BE2C (cell line): ENCODE data around the gene F7.

Source experiments
- DNase-seq: peaks from one replicate; pipeline ENCODE4 v3.0.0-alpha.2; 2020
- H3K27me3 ChIP-seq: fragments of 250-450 bp; sonication (Bioruptor Pico); 2 replicates; pipeline ENCODE4 v1.5.1; 2020; ENCODE audit warnings: mild to moderate bottlenecking
- H3K36me3 ChIP-seq: fragments of 250-450 bp; sonication (Bioruptor Pico); 2 replicates; pipeline ENCODE4 v1.5.1; 2020; ENCODE audit warnings: mild to moderate bottlenecking
- H3K4me1 ChIP-seq: fragments of 250-450 bp; sonication (Bioruptor Pico); 2 replicates; pipeline ENCODE4 v1.5.1; 2020
- H3K4me3 ChIP-seq: 2 replicates; pipeline ENCODE4 v1.5.1; 2011; ENCODE audit warnings: low read depth, low read length
- H3K9me3 ChIP-seq: fragments of 250-450 bp; sonication (Bioruptor Pico); 2 replicates; pipeline ENCODE4 v1.5.1; 2020
- TF ChIP-seq, protein P1 (sequence below): IDR thresholded peaks from 2 replicates; pipeline ENCODE4 v1.5.1; 2012; ENCODE audit warnings: mild to moderate bottlenecking, low read depth, low read length

The F7 gene

GRCh38 chr13:113138792-113139551 lies 33.4 kb downstream of the F7 start:
- DNase-seq = no peak
- TF ChIP-seq, protein P1, sequence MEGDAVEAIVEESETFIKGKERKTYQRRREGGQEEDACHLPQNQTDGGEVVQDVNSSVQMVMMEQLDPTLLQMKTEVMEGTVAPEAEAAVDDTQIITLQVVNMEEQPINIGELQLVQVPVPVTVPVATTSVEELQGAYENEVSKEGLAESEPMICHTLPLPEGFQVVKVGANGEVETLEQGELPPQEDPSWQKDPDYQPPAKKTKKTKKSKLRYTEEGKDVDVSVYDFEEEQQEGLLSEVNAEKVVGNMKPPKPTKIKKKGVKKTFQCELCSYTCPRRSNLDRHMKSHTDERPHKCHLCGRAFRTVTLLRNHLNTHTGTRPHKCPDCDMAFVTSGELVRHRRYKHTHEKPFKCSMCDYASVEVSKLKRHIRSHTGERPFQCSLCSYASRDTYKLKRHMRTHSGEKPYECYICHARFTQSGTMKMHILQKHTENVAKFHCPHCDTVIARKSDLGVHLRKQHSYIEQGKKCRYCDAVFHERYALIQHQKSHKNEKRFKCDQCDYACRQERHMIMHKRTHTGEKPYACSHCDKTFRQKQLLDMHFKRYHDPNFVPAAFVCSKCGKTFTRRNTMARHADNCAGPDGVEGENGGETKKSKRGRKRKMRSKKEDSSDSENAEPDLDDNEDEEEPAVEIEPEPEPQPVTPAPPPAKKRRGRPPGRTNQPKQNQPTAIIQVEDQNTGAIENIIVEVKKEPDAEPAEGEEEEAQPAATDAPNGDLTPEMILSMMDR = no peak

DNA sequence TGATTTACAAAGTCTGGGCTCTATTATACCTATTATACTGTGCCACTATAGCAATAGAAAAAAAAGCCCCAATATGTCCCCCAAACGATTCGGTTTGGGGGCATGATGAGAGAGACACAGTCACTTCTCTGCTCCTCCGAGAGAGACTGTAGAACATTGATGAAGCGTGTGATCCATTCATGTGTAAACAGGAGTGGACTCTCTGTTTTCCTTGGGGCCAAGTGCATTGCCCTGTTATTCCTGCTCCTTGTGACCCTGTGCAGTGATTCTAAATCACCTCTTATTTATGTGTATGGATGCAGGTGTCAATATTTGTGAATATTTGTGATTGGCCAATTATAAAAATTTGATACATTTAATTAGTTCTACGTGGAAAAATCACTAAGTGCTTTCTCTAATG lies 34.0 kb downstream of the F7 start:
- TF ChIP-seq, protein P1 = no peak

More at GRCh38 chr13:113138792-113139551, 33.4 kb downstream of the F7 start:
- no peaks in the 10 kb centered on the region for H3K9me3 ChIP-seq
- H3K4me3 ChIP-seq = no peak overlapping the region
- H3K4me1 ChIP-seq = no peaks in the 10 kb centered on the region
- H3K36me3 ChIP-seq = no peaks in the 10 kb centered on the region
- no peaks in the 10 kb centered on the region for H3K27me3 ChIP-seq

GRCh38 chr13:113140677-113141600 lies 35.3 kb downstream of the F7 start:
- no peaks in the 10 kb centered on the region for H3K4me1 ChIP-seq
- H3K27me3 ChIP-seq = no peaks in the 10 kb centered on the region
- no peaks in the 10 kb centered on the region for H3K9me3 ChIP-seq
- no peak overlapping the region for H3K4me3 ChIP-seq
- no peak for DNase-seq
- TF ChIP-seq, protein P1 = no peak
- no peaks in the 10 kb centered on the region for H3K36me3 ChIP-seq

More for the DNA sequence above, 34.0 kb downstream of the F7 start:
- no peaks in the 10 kb centered on the region for H3K9me3 ChIP-seq
- H3K4me3 ChIP-seq = no peak overlapping the region
- DNase-seq = no peak
- H3K4me1 ChIP-seq = no peaks in the 10 kb centered on the region
- no peaks in the 10 kb centered on the region for H3K36me3 ChIP-seq
- H3K27me3 ChIP-seq = no peaks in the 10 kb centered on the region

- TF ChIP-seq, protein P1 = no peak
- Histone ChIP-seq H3K4me1 (no peaks in the 10 kb centered on the region), H3K9me3 (no peaks in the 10 kb centered on the region), H3K27me3 (no peaks in the 10 kb centered on the region), H3K4me3 (no peak overlapping the region), H3K36me3 (no peaks in the 10 kb centered on the region)
- DNase-seq = no peak
These were observed 36.0 kb downstream of the F7 start for GRCh38 chr13:113141601-113141970.

GRCh38 chr13:113142876-113143275 lies 37.3 kb downstream of the F7 start:
- no peaks in the 10 kb centered on the region for H3K36me3 ChIP-seq
- no peak for DNase-seq
- TF ChIP-seq, protein P1 = no peak
- H3K9me3 ChIP-seq = no peaks in the 10 kb centered on the region
- H3K4me1 ChIP-seq = no peaks in the 10 kb centered on the region
- H3K4me3 ChIP-seq = no peak overlapping the region
- no peaks in the 10 kb centered on the region for H3K27me3 ChIP-seq
